Measurements from ENCODE around the gene STAG3.

- TF ChIP-seq POLR2A (IDR thresholded peaks at IDR 0.05), result no peak
- TF ChIP-seq CTCF (IDR thresholded peaks at IDR 0.05), result peak in 4 of 7 experiments; percentile 15 to 35 (median 34)
Observed at GRCh38 chr7:100190048-100190711, 12.5 kb downstream of the STAG3 start.

Measured in body of pancreas (tissue), 4 donors.